Measurements from ENCODE around the gene LRTM2. TPM values are rescaled to one million over a fixed set of nuclear protein-coding genes. Genes with fewer than 3 reads are reported as not detected.
A peak's percentile ranks its signal among the peaks of the same experiment; 100 is the strongest.

LRTM2 gene
- total RNA-seq, 2 experiments from 2014 or later = 0.11 TPM; not detected in 1

DNA sequence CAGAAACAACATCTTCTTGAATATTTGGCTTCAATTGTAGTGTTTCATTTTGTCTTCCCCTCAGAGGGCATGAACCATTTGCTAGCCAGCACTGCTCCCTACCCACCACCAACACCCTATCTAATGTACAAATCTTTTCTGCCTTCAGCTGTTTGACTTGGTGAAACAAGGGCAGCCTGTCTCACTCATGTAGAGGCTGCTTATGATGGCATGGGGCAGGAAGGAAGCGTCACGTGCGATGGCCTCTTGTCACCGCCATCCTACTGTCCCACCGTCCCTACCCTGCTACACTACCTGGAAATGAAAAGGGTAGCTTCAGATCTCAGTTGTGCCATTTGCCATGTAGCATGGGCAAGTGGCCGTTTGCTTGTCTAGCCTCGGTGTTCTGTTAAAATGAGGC, 29.9 kb upstream of the LRTM2 start:
- POLR2A ChIA-PET = interaction anchor here (1.3 to 3.1 kb wide), 7 partner anchors 99 to 159 kb away, joined by 3 to 41 read pairs (median 8); partner anchors contain the start of gene ADIPOR2
- H3K4me3 ChIP-seq (ENCODE audit: low read length) = no peak overlapping the region
- intact Hi-C loops (cut with DNase I, micrococcal nuclease) = loop anchor here (2.0 to 10.0 kb wide), 5 partner anchors 130 to 904 kb away; no protein-coding TSS in a partner anchor
- Mint-ChIP-seq H3K9me3 (no peaks in the 10 kb centered on the region), H3K36me3 (ENCODE audit: low read depth) (peaks cover 18% of the 10 kb centered on the region), H3K4me3 (no peak overlapping the region), H3K4me1 (ENCODE audit: low read depth) (peaks cover 21% of the 10 kb centered on the region), H3K27me3 (no peaks in the 10 kb centered on the region), H3K27ac (no peak overlapping the region)
- TF ChIP-seq, protein P1, sequence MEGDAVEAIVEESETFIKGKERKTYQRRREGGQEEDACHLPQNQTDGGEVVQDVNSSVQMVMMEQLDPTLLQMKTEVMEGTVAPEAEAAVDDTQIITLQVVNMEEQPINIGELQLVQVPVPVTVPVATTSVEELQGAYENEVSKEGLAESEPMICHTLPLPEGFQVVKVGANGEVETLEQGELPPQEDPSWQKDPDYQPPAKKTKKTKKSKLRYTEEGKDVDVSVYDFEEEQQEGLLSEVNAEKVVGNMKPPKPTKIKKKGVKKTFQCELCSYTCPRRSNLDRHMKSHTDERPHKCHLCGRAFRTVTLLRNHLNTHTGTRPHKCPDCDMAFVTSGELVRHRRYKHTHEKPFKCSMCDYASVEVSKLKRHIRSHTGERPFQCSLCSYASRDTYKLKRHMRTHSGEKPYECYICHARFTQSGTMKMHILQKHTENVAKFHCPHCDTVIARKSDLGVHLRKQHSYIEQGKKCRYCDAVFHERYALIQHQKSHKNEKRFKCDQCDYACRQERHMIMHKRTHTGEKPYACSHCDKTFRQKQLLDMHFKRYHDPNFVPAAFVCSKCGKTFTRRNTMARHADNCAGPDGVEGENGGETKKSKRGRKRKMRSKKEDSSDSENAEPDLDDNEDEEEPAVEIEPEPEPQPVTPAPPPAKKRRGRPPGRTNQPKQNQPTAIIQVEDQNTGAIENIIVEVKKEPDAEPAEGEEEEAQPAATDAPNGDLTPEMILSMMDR (IDR thresholded peaks at IDR 0.05) = no peak
- no peaks in the 10 kb centered on the region for H3K27me3 ChIP-seq (ENCODE audit: control insufficient read depth in 1 of 2, insufficient read depth in 2 of 2, low read length in 2 of 2)
- CTCF ChIA-PET = interaction anchor here (0.9 to 6.1 kb wide), 14 partner anchors 8 to 244 kb away, joined by 3 to 154 read pairs (median 6); partner anchors contain the start of gene ADIPOR2
- H3K4me1 ChIP-seq (ENCODE audit: insufficient read depth, low read length) = peaks cover 14% of the 10 kb centered on the region
- ATAC-seq (ENCODE audit: poor library complexity) (no peak), DNase-seq (no peak)
- no peak overlapping the region for H3K27ac ChIP-seq (ENCODE audit: low read depth in 1 of 2, low read length in 2 of 2)
- no peaks in the 10 kb centered on the region for H3K9me3 ChIP-seq (ENCODE audit: control insufficient read depth in 1 of 2, insufficient read depth in 1 of 2, low read length in 2 of 2)
- H3K36me3 ChIP-seq (ENCODE audit: insufficient read depth, low read length) = peaks cover 19% of the 10 kb centered on the region

DNA sequence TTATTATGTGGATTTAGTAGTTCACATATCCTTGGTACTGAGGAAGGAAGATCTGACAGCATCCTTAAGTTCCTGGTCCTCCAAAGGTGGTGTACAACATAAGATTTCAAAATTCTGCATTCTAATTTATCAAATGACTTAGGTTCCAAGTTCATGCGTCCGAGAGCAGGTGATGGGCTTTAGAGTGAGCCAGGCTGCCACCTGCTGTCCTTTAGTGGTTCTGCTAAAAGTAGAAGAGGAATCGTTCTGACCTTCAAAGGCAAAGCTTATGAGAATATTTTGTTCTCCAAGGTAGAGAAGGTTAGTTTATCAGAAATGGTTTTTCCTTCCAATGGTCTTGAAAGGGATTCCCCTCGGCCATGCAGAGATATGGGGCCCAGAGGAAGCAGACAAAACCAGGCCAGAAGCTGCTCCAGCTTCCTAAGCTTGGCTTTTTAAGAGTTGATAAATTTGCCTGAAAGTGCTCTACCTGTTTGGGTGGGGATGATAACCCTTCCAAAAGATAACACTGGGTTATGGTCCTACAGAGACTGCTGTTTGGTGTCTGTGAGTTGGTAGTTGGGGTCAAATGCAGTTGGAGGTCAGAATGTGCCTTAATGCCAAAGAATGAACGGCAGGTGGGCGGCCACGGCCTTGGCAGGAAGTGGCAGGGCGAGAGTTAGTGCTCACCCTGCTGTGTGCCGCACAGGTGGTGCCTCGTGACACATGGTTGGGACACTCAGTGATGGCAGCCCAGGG, 29.1 kb upstream of the LRTM2 start:
- POLR2A ChIA-PET = interaction anchor here (0.7 to 3.1 kb wide), 10 partner anchors 100 to 160 kb away, joined by 3 to 41 read pairs (median 8); partner anchors contain the start of gene ADIPOR2
- Mint-ChIP-seq H3K27ac (peak overlapping the region; percentile 48), H3K9me3 (no peaks in the 10 kb centered on the region), H3K27me3 (no peaks in the 10 kb centered on the region), H3K4me1 (ENCODE audit: low read depth) (peaks cover 28% of the 10 kb centered on the region), H3K36me3 (ENCODE audit: low read depth) (peaks cover 10% of the 10 kb centered on the region), H3K4me3 (no peak overlapping the region)
- Histone ChIP-seq H3K4me3 (ENCODE audit: low read length) (no peak overlapping the region), H3K36me3 (ENCODE audit: insufficient read depth, low read length) (peaks cover 10% of the 10 kb centered on the region), H3K4me1 (ENCODE audit: insufficient read depth, low read length) (peaks cover 20% of the 10 kb centered on the region), H3K27ac (ENCODE audit: low read depth in 1 of 2, low read length in 2 of 2) (peak overlapping the region in 1 of 2 donors; percentile 49), H3K9me3 (ENCODE audit: control insufficient read depth in 1 of 2, insufficient read depth in 1 of 2, low read length in 2 of 2) (no peaks in the 10 kb centered on the region), H3K27me3 (ENCODE audit: control insufficient read depth in 1 of 2, insufficient read depth in 2 of 2, low read length in 2 of 2) (no peaks in the 10 kb centered on the region)
- ATAC-seq (ENCODE audit: poor library complexity) = peak; percentile 51
- intact Hi-C loops (cut with DNase I, micrococcal nuclease) = loop anchor here (1.0 to 10.0 kb wide), 8 partner anchors 130 to 904 kb away; no protein-coding TSS in a partner anchor
- TF ChIP-seq, protein P1 (IDR thresholded peaks at IDR 0.05) = peak; percentile 85
- CTCF ChIA-PET = interaction anchor here (0.6 to 6.1 kb wide), 26 partner anchors 9 to 724 kb away, joined by 3 to 154 read pairs (median 4); partner anchors contain the start of gene ADIPOR2
- peak; percentile 50 to 86 (median 58) for DNase-seq

DNA sequence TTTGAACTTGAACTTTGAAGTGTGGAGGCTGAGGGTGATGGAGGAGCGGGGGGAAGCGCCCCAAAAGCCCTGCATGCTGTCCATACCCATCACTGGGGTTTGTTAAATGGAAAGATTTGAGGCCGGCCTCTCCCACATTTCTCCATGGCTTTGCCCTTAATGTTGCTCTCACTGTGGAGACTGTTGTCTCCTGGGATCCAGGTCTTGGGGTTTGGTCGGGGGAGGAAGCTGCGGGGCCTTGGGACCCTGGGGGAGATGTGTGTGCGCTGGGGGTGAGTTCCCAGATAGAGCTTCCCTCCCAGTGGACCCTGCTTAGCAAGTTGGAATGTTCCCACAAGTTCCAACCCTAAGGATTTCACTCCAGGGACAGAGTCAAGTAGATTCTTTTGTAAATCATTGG, 28.0 kb upstream of the LRTM2 start:
- Mint-ChIP-seq H3K4me3 (no peak overlapping the region), H3K9me3 (no peaks in the 10 kb centered on the region), H3K4me1 (ENCODE audit: low read depth) (peaks cover 29% of the 10 kb centered on the region), H3K27me3 (no peaks in the 10 kb centered on the region), H3K27ac (peak overlapping the region; percentile 48), H3K36me3 (ENCODE audit: low read depth) (peaks cover 5% of the 10 kb centered on the region)
- H3K4me3 ChIP-seq (ENCODE audit: low read length) = no peak overlapping the region
- H3K36me3 ChIP-seq (ENCODE audit: insufficient read depth, low read length) = no peaks in the 10 kb centered on the region
- H3K27me3 ChIP-seq (ENCODE audit: control insufficient read depth in 1 of 2, insufficient read depth in 2 of 2, low read length in 2 of 2) = no peaks in the 10 kb centered on the region
- POLR2A ChIA-PET = interaction anchor here (0.8 to 3.1 kb wide), 2 partner anchors 139 to 148 kb away, joined by 4 to 41 read pairs; no protein-coding TSS in a partner anchor
- no peak for DNase-seq
- ATAC-seq (ENCODE audit: poor library complexity) = no peak
- intact Hi-C loops (cut with DNase I, micrococcal nuclease) = loop anchor here (10.0 kb wide), 4 partner anchors 242 to 902 kb away; no protein-coding TSS in a partner anchor
- H3K9me3 ChIP-seq (ENCODE audit: control insufficient read depth in 1 of 2, insufficient read depth in 1 of 2, low read length in 2 of 2) = no peaks in the 10 kb centered on the region
- H3K27ac ChIP-seq (ENCODE audit: low read depth in 1 of 2, low read length in 2 of 2) = no peak overlapping the region
- TF ChIP-seq, protein P1 (IDR thresholded peaks at IDR 0.05) = no peak
- H3K4me1 ChIP-seq (ENCODE audit: insufficient read depth, low read length) = peaks cover 31% of the 10 kb centered on the region
- CTCF ChIA-PET = interaction anchor here (4.6 to 6.1 kb wide), 2 partner anchors 137 to 148 kb away, joined by 47 to 154 read pairs; no protein-coding TSS in a partner anchor
